ENCODE results near the gene TANGO6.
"Not testable (repeated sequence)": the region's sequence is repeated elsewhere in the genome, so short reads cannot be mapped to it uniquely, and the experiment has no call there.

Gene TANGO6

DNA sequence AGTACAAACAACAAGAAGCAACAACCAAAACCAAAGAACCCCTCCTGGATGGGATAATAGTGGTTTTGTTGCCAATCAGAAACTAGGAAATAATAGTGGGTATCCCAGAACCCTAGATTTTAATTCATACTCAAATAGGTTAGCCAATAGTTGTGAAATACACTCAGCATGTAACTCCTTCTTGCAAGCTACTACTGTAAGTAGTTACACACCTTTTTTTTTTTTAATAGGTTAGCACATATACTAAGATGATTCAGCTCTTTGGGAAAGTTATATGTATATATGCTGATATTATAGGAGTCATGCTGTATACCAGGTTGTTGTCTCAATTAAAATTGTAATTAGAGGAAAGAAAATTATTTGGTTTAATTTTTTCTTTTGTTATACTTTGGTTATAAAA, 169.6 kb downstream of the TANGO6 start:
- DNase-seq (ENCODE audit: low read depth in 3 of 3) = no peak

DNA sequence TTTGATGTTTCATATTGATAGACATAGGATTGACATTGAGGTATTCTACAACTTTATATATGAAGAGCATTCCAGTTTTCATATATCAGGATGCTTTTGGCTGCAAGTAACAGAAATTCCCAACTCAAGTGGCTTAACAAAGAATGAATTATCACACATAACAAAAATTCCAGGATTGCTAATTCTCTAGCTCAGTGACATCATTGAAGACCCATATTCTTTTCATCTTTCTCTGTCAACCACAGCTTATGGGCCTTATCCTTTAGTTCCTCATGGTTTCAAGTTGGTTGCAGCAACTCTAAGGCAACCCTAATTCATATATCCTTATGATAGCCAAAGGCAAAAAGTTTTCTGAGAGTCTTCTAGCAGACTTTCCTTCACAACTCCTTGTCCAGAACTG, 170.7 kb downstream of the TANGO6 start:
- no peak for DNase-seq (ENCODE audit: low read depth in 3 of 3)

DNA sequence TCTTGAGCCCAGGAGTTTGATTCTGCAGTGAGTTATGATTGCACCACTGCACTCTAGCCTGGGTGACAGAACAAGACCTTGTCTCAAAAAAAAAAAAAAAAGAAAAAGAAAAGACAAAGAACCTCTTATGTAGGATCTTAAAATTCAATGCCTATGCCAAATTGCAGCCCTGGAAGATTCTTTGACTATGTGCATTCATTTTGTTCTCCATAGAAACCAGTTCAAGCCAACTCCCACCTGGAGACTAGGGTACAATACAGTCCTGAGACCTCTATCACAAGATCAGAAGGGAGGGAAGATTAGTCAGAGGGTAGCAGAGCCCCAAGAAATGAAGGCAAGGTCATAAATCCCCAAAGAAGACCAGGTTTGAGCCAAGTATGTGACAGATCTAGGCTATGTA, 171.5 kb downstream of the TANGO6 start:
- no peak for DNase-seq (ENCODE audit: low read depth in 3 of 3)

- DNase-seq (ENCODE audit: low read depth in 3 of 3) = no peak
Measured at GRCh38 chr16:69017036-69017783, 173.9 kb downstream of the TANGO6 start.

GRCh38 chr16:69019811-69020210, 176.5 kb downstream of the TANGO6 start:
- no peak for DNase-seq (ENCODE audit: low read depth in 3 of 3)

GRCh38 chr16:69029121-69029520, 185.8 kb downstream of the TANGO6 start:
- no peak for DNase-seq (ENCODE audit: low read depth in 3 of 3)

GRCh38 chr16:69031877-69032301, 188.6 kb downstream of the TANGO6 start:
- no peak for DNase-seq (ENCODE audit: low read depth in 3 of 3)

DNA sequence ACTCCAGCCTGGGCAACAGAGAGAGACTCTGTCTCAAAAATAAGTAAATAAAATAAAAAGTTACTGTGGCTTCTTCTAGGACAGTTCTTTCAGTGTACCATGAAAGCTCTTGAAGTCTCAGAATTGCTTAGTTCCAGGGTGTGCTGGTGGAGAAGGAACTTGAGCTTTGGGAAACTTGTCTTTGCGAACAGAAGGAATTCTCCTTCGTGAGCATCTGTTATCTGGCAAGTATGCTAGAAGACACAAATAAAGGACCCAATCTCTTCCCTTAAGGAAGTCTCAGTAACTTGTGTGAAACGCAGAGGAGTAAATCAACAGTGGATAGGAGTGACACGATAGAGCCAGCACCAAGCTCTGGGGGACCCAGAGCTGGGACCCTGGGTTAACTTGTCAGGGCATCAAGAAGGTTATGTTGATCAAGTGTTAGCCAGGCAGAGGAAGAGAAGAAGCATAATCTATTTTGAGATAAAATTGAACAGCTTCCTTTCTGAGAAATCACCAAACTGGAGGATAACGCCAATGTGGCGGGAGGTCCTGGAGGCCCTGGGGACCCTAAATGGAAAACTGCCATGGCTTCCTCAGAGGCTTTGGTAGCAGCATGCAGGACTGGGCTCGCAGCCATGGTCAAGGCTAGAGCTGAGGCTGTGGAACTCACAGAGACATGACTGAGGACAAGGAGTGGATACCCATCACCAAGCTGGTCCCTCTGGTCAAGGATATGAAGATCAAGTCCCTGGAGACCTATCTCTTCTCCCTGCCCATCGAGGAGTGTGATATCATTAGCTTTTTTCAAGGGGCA, 190.0 kb downstream of the TANGO6 start:
- no peak for DNase-seq (ENCODE audit: low read depth in 3 of 3)

DNA sequence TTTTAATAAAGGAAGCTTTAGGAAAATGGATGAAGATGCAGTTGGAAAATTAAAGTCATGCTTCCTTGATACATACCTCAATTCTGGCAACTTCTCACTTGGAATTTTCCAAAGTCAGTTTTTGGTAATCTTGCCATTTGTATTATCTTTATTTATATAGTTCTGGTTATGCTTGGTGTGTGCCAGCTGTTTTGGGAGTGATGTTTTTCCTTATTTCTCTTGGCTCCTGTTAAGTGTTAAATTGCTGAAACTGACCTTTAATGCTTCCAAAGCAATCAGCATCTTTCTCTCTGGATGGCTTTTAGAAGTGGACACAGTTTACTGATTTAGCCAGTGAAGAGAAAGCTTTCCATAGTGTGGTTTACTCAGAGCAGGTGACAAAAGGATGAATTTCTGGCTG, 192.0 kb downstream of the TANGO6 start:
- no peak for DNase-seq (ENCODE audit: low read depth in 3 of 3)

DNA sequence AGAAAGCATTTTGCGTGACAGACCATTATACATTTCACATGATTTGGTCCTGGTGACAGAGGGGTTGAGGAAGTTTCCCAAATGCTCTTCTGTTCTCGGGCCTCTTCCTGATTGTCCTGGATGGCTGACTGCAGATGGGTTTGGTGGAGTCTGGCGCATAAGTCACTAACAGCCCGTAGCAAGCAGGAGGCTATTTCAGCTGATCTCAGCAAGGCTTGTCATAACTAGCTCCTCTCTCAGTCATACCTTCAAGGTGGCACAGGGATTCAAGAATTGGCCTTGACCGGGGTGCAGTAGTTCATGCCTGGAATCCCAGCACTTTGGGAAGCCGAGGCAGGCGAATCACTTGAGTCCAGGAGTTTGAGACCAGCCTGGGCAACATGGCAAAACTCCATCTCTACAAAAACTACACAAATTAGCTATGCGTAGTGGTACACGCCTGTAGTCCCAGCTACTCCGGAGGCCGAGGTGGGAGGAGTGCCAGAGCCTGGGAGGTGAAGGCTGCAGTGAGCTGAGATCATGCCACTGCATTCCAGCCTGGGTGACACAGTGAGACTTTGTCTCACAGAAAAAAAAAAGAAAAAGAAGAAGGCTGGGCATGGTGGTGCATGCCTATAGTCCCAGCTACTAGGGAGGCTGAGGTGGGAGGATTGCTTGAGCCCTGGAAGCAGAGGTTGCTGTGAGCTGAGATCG, 193.2 kb downstream of the TANGO6 start:
- DNase-seq (ENCODE audit: low read depth in 3 of 3) = no peak

DNA sequence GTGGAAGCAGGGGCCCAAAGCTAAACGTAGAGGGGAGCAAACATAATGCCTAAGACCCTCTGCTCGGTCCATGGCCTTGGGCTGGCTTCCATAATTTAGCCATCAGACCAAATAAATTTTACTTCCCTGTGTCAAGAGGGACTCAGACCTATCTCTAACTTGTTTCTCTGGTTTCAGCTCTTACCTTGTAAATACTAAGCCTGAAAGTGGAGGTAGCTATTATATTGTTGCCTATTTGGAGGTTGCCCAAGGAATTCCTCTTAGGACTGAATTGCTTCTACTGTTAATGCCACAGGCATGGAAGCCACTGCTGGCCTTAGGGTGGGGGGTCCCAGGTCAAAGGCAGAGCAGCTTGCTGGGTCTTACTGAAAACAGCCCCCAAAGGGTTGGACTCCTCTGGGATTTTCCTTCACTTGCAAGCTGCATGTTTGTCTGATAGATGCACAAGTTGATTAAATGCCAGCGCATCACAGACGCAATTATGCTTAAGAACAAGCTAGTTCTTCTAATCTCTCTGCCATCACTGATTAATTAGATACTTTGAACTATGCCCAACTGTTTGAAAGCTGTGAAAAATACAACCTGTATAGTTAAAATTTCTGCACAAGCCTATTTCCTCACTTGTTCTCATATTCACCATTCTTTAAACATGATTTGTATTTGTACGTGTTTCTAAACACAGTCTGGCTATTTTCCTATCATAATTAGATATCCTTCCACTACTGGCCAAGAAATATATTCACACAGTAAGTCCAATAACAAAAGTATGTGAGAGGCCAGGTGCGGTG, 194.2 kb downstream of the TANGO6 start:
- no peak for DNase-seq (ENCODE audit: low read depth in 3 of 3)

GRCh38 chr16:69039333-69039941, 196.1 kb downstream of the TANGO6 start:
- no peak for DNase-seq (ENCODE audit: low read depth in 3 of 3)

- DNase-seq (ENCODE audit: low read depth in 3 of 3) = no peak
Measured at GRCh38 chr16:69040144-69040909, 197.0 kb downstream of the TANGO6 start.

DNA sequence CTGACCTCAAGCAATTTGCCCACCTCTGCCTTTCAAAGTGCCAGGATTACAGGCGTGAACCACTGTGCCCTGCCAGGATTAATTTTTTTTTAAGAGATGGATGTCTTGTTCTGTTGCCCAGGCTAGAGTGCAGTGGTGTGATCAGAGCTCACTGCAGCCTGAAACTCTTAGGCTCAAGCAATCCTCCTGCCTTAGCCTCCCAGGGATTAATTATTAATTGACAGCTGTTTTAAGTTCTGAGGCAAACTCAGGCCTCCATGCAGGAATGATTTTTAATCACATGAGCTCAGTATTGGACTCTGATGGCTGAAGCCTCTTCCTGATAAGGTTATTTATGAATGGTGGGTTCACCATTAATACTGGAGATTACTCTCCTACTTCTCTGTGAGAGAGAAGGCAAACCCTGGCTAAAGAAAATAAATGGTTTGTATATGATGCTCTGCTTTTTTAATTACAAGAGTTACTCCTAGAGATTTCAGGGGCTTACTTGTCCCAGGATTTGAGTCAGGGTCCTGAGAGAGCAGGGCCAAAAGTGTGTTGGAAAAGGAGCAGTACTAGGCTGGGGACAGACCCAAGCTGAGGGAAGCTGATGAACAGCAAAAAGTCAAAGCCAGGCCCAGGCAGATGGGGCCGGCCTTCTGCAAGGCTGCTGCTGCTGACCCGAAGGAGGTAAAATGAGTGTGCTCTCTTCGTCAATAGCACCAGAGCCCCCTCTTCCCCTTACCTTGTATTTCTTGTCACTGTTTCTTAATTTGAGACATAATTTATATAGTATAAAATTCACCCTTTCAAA, 205.2 kb downstream of the TANGO6 start:
- DNase-seq (ENCODE audit: low read depth in 3 of 3) = no peak

DNA sequence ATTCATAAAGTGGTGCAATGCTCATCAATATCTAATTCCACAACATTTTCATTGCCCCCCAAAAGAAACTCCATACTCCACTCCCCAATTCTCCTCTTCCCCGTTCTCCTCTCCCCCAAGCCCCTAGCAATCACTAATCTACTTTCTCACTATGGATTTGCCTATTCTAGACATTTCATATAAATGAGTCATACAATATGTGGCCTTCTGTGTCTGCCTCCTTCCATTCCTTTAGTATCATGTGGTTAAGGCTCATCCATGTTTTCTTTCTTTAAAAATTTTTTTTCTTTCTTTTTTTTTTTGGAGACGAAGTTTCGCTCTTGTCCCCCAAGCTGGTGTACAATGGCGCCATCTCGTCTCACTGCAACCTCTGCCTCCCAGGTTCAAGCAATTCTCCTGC, 205.8 kb downstream of the TANGO6 start:
- DNase-seq (ENCODE audit: low read depth in 3 of 3) = no peak

GRCh38 chr16:69049603-69050375, 206.5 kb downstream of the TANGO6 start:
- no peak for DNase-seq (ENCODE audit: low read depth in 3 of 3)

DNA sequence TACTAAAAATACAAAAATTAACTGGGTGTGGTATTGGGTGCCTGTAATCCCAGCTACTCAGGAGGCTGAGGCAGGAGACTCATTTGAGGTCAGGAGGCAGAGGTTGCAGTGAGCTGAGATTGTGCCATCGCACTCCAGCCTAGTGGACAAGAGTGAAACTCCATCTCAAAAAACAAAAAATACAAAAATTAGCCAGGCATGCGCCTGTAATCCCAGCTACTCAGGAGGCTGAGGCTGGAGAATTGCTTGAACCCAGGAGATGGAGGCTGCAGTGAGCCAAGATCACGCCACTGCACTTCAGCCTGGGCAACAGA, 208.1 kb downstream of the TANGO6 start:
- not testable (repeated sequence) for DNase-seq (ENCODE audit: low read depth in 3 of 3)

- no peak for DNase-seq (ENCODE audit: low read depth in 3 of 3)
Measured at GRCh38 chr16:69055008-69055407, 211.7 kb downstream of the TANGO6 start.

- no peak for DNase-seq (ENCODE audit: low read depth in 3 of 3)
Measured at GRCh38 chr16:69055980-69056379, 212.6 kb downstream of the TANGO6 start.
